ENCODE data around the gene AMH.
A peak's percentile ranks its signal among the peaks of the same experiment; 100 is the strongest.

The AMH gene

DNA sequence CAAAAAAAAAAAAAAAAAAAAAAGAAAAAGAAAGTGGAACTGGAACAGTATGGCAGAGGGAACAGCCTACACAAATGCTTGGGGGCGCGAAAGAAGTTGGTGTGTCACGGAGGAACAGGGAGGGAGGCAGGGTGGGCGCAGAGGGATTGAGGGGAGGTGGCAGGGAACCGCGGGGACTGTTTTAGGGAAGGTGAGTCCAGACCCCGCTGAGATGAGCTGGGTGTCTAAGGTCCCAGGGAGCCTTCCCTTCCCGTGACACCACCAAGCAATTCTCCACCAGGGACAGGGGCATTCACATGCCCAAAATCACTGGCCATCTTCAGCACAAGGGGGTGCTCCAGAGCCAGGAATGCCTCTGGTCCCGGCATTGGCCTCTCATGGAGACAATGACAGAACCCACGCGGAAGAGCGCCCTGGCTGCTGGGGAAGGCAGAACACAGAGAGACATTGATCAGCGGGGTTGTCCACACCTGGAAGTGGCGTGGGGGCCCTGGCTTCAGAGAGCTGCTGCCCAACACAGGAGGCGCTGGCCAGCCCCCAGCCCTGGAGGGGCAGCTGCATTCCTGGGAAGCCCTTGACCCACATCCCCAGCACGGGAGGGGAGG lies 25.9 kb downstream of the AMH start (continued):
- TF ChIP-seq, protein P1, sequence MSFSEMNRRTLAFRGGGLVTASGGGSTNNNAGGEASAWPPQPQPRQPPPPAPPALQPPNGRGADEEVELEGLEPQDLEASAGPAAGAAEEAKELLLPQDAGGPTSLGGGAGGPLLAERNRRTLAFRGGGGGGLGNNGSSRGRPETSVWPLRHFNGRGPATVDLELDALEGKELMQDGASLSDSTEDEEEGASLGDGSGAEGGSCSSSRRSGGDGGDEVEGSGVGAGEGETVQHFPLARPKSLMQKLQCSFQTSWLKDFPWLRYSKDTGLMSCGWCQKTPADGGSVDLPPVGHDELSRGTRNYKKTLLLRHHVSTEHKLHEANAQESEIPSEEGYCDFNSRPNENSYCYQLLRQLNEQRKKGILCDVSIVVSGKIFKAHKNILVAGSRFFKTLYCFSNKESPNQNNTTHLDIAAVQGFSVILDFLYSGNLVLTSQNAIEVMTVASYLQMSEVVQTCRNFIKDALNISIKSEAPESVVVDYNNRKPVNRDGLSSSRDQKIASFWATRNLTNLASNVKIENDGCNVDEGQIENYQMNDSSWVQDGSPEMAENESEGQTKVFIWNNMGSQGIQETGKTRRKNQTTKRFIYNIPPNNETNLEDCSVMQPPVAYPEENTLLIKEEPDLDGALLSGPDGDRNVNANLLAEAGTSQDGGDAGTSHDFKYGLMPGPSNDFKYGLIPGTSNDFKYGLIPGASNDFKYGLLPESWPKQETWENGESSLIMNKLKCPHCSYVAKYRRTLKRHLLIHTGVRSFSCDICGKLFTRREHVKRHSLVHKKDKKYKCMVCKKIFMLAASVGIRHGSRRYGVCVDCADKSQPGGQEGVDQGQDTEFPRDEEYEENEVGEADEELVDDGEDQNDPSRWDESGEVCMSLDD (tag by site-specific recombination; IDR thresholded peaks at IDR 0.05): peak; percentile 30; the same call in 1 of the 2 replicates
- TF ChIP-seq EGR2 (tag by site-specific recombination; IDR thresholded peaks at IDR 0.05; ENCODE audit: low read depth) (peak; percentile 9; the same call in 1 of the 2 replicates), ZNF214 (tag by site-specific recombination; IDR thresholded peaks at IDR 0.05; ENCODE audit: borderline replicate concordance) (no peak), ZEB2 (tag by site-specific recombination; IDR thresholded peaks at IDR 0.05) (0 out of 2 replicates have a peak, but pooled peaks have one; percentile 51), ZNF510 (tag by site-specific recombination; IDR thresholded peaks at IDR 0.05; ENCODE audit: insufficient replicate concordance) (no peak), ZBTB8A (tag by site-specific recombination; IDR thresholded peaks at IDR 0.05) (0 out of 2 replicates have a peak, but pooled peaks have one; percentile 28), ZNF654 (tag by site-specific recombination; IDR thresholded peaks at IDR 0.05; ENCODE audit: low read depth) (peak; percentile 74), ZNF558 (tag by site-specific recombination; IDR thresholded peaks at IDR 0.05) (peak; percentile 59; the same call in 1 of the 2 replicates), ZNF629 (tag by site-specific recombination; IDR thresholded peaks at IDR 0.05) (peak; percentile 26; the same call in 1 of the 2 replicates), ZNF76 (tag by site-specific recombination; IDR thresholded peaks at IDR 0.05; ENCODE audit: borderline replicate concordance, low read depth) (peak; percentile 49; the same call in 1 of the 2 replicates), GLIS1 (tag by site-specific recombination; IDR thresholded peaks at IDR 0.05) (peak; percentile 69), ZBTB11 (tag by site-specific recombination; conservative IDR thresholded peaks at IDR 0.05; ENCODE audit: low read depth) (0 out of 2 replicates have a peak, but pooled peaks have one; percentile 21), ZBTB17 (tag by site-specific recombination; IDR thresholded peaks at IDR 0.05) (peak; percentile 46), IKZF3 (tag by site-specific recombination; IDR thresholded peaks at IDR 0.05) (peak; percentile 81), ZNF2 (tag by site-specific recombination; IDR thresholded peaks at IDR 0.05) (peak; percentile 32; the same call in 1 of the 2 replicates)
- TF ChIP-seq, protein P2, sequence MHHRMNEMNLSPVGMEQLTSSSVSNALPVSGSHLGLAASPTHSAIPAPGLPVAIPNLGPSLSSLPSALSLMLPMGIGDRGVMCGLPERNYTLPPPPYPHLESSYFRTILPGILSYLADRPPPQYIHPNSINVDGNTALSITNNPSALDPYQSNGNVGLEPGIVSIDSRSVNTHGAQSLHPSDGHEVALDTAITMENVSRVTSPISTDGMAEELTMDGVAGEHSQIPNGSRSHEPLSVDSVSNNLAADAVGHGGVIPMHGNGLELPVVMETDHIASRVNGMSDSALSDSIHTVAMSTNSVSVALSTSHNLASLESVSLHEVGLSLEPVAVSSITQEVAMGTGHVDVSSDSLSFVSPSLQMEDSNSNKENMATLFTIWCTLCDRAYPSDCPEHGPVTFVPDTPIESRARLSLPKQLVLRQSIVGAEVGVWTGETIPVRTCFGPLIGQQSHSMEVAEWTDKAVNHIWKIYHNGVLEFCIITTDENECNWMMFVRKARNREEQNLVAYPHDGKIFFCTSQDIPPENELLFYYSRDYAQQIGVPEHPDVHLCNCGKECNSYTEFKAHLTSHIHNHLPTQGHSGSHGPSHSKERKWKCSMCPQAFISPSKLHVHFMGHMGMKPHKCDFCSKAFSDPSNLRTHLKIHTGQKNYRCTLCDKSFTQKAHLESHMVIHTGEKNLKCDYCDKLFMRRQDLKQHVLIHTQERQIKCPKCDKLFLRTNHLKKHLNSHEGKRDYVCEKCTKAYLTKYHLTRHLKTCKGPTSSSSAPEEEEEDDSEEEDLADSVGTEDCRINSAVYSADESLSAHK (tag by site-specific recombination; IDR thresholded peaks at IDR 0.05): no peak
- TF ChIP-seq, protein P3, sequence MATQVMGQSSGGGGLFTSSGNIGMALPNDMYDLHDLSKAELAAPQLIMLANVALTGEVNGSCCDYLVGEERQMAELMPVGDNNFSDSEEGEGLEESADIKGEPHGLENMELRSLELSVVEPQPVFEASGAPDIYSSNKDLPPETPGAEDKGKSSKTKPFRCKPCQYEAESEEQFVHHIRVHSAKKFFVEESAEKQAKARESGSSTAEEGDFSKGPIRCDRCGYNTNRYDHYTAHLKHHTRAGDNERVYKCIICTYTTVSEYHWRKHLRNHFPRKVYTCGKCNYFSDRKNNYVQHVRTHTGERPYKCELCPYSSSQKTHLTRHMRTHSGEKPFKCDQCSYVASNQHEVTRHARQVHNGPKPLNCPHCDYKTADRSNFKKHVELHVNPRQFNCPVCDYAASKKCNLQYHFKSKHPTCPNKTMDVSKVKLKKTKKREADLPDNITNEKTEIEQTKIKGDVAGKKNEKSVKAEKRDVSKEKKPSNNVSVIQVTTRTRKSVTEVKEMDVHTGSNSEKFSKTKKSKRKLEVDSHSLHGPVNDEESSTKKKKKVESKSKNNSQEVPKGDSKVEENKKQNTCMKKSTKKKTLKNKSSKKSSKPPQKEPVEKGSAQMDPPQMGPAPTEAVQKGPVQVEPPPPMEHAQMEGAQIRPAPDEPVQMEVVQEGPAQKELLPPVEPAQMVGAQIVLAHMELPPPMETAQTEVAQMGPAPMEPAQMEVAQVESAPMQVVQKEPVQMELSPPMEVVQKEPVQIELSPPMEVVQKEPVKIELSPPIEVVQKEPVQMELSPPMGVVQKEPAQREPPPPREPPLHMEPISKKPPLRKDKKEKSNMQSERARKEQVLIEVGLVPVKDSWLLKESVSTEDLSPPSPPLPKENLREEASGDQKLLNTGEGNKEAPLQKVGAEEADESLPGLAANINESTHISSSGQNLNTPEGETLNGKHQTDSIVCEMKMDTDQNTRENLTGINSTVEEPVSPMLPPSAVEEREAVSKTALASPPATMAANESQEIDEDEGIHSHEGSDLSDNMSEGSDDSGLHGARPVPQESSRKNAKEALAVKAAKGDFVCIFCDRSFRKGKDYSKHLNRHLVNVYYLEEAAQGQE (tag by site-specific recombination; IDR thresholded peaks at IDR 0.05): peak; percentile 94
- TF ChIP-seq, protein P4, sequence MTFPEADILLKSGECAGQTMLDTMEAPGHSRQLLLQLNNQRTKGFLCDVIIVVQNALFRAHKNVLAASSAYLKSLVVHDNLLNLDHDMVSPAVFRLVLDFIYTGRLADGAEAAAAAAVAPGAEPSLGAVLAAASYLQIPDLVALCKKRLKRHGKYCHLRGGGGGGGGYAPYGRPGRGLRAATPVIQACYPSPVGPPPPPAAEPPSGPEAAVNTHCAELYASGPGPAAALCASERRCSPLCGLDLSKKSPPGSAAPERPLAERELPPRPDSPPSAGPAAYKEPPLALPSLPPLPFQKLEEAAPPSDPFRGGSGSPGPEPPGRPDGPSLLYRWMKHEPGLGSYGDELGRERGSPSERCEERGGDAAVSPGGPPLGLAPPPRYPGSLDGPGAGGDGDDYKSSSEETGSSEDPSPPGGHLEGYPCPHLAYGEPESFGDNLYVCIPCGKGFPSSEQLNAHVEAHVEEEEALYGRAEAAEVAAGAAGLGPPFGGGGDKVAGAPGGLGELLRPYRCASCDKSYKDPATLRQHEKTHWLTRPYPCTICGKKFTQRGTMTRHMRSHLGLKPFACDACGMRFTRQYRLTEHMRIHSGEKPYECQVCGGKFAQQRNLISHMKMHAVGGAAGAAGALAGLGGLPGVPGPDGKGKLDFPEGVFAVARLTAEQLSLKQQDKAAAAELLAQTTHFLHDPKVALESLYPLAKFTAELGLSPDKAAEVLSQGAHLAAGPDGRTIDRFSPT (tag by site-specific recombination; IDR thresholded peaks at IDR 0.05): peak; percentile 17; the same call in 1 of the 2 replicates
- TF ChIP-seq, protein P5, sequence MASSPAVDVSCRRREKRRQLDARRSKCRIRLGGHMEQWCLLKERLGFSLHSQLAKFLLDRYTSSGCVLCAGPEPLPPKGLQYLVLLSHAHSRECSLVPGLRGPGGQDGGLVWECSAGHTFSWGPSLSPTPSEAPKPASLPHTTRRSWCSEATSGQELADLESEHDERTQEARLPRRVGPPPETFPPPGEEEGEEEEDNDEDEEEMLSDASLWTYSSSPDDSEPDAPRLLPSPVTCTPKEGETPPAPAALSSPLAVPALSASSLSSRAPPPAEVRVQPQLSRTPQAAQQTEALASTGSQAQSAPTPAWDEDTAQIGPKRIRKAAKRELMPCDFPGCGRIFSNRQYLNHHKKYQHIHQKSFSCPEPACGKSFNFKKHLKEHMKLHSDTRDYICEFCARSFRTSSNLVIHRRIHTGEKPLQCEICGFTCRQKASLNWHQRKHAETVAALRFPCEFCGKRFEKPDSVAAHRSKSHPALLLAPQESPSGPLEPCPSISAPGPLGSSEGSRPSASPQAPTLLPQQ (tag by site-specific recombination; IDR thresholded peaks at IDR 0.05): 0 out of 2 replicates have a peak, but pooled peaks have one; percentile 17

All from HEK293 (cell line).